Measurements from ENCODE around the gene SDK2. TPM values are rescaled to one million over a fixed set of nuclear protein-coding genes. Genes with fewer than 3 reads are reported as not detected.

The SDK2 gene
- total RNA-seq, 3 donors from 2014 or later (not counting 1 experiment from before 2014, with no cell fraction given), result 0.41 to 0.90 (median 0.49) TPM

DNA sequence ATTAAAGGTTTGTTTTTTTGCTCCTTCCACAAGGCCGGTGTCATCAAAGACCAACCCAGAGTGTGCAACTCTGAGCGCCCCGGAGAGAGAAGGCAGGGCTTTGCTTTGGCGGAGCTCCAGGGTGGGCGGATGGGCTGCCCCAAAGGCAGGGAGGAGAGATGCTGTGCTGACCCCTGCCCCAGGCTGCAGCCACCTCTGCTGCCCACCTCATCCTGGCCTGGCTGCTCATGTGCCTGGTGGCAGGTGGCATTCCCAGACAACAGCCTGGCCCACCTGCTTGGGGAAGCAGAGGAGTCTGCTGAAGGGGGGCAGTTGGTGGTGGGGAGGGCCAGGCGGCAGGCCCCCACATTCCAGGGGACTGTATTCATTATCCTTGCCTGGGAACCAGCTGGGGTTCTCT is 122.1 kb downstream of the SDK2 start:
- no peaks in the 10 kb centered on the region for H3K4me1 Mint-ChIP-seq
- no peak for DNase-seq
- H3K4me3 Mint-ChIP-seq, result no peak overlapping the region
- no peak for TF ChIP-seq CTCF (IDR thresholded peaks at IDR 0.05)
- Histone ChIP-seq H3K36me3 (ENCODE audit: control insufficient read depth, insufficient read depth, low read length) (no peaks in the 10 kb centered on the region), H3K27me3 (ENCODE audit: control insufficient read depth, insufficient read depth, low read length) (no peaks in the 10 kb centered on the region), H3K27ac (ENCODE audit: low read length) (no peak overlapping the region), H3K4me3 (ENCODE audit: low read length) (no peak overlapping the region), H3K9me3 (ENCODE audit: control insufficient read depth, insufficient read depth, low read length) (no peaks in the 10 kb centered on the region), H3K4me1 (ENCODE audit: control insufficient read depth, insufficient read depth, low read length) (no peaks in the 10 kb centered on the region)
- H3K27ac Mint-ChIP-seq, result no peak overlapping the region
- H3K27me3 Mint-ChIP-seq (ENCODE audit: low read depth in 2 of 2), result no peaks in the 10 kb centered on the region
- ATAC-seq, result no peak
- 97% methylated on average over 6 of the region's 6 CpGs for WGBS (ENCODE audit: insufficient coverage)
- no peaks in the 10 kb centered on the region for H3K9me3 Mint-ChIP-seq
- no peaks in the 10 kb centered on the region for H3K36me3 Mint-ChIP-seq
- intact Hi-C loops (cut with micrococcal nuclease), result no loop called here

- Histone ChIP-seq H3K9me3 (ENCODE audit: control insufficient read depth, insufficient read depth, low read length) (no peaks in the 10 kb centered on the region), H3K27ac (ENCODE audit: low read length) (no peak overlapping the region), H3K27me3 (ENCODE audit: control insufficient read depth, insufficient read depth, low read length) (no peaks in the 10 kb centered on the region), H3K36me3 (ENCODE audit: control insufficient read depth, insufficient read depth, low read length) (no peaks in the 10 kb centered on the region), H3K4me3 (ENCODE audit: low read length) (no peak overlapping the region), H3K4me1 (ENCODE audit: control insufficient read depth, insufficient read depth, low read length) (no peaks in the 10 kb centered on the region)
- no peaks in the 10 kb centered on the region for H3K36me3 Mint-ChIP-seq
- TF ChIP-seq CTCF (IDR thresholded peaks at IDR 0.05), result no peak
- ATAC-seq (no peak), DNase-seq (no peak)
- H3K4me3 Mint-ChIP-seq, result no peak overlapping the region
- H3K9me3 Mint-ChIP-seq, result no peaks in the 10 kb centered on the region
- H3K27me3 Mint-ChIP-seq (ENCODE audit: low read depth in 2 of 2), result no peaks in the 10 kb centered on the region
- H3K27ac Mint-ChIP-seq, result no peak overlapping the region
- intact Hi-C loops (cut with micrococcal nuclease), result no loop called here
- 86% methylated on average over 5 of the region's 5 CpGs for WGBS (ENCODE audit: insufficient coverage)
- H3K4me1 Mint-ChIP-seq, result no peaks in the 10 kb centered on the region
Measured at GRCh38 chr17:73521376-73521775, 122.9 kb downstream of the SDK2 start.

GRCh38 chr17:73520369-73520761 is 123.9 kb downstream of the SDK2 start:
- no peaks in the 10 kb centered on the region for H3K4me1 ChIP-seq (ENCODE audit: control insufficient read depth, insufficient read depth, low read length)
- no peak overlapping the region for H3K27ac ChIP-seq (ENCODE audit: low read length)
- TF ChIP-seq CTCF (IDR thresholded peaks at IDR 0.05), result no peak
- Mint-ChIP-seq H3K9me3 (no peaks in the 10 kb centered on the region), H3K36me3 (no peaks in the 10 kb centered on the region), H3K27ac (no peak overlapping the region), H3K27me3 (ENCODE audit: low read depth in 2 of 2) (no peaks in the 10 kb centered on the region), H3K4me3 (no peak overlapping the region), H3K4me1 (no peaks in the 10 kb centered on the region)
- WGBS (ENCODE audit: insufficient coverage), result 79% methylated on average over 6 of the region's 7 CpGs
- intact Hi-C loops (cut with micrococcal nuclease), result no loop called here
- H3K4me3 ChIP-seq (ENCODE audit: low read length), result no peak overlapping the region
- DNase-seq, result no peak
- H3K36me3 ChIP-seq (ENCODE audit: control insufficient read depth, insufficient read depth, low read length), result no peaks in the 10 kb centered on the region
- H3K9me3 ChIP-seq (ENCODE audit: control insufficient read depth, insufficient read depth, low read length), result no peaks in the 10 kb centered on the region
- ATAC-seq, result no peak
- no peaks in the 10 kb centered on the region for H3K27me3 ChIP-seq (ENCODE audit: control insufficient read depth, insufficient read depth, low read length)

GRCh38 chr17:73519714-73520368 is 124.4 kb downstream of the SDK2 start:
- Histone ChIP-seq H3K27ac (ENCODE audit: low read length) (no peak overlapping the region), H3K9me3 (ENCODE audit: control insufficient read depth, insufficient read depth, low read length) (no peaks in the 10 kb centered on the region), H3K27me3 (ENCODE audit: control insufficient read depth, insufficient read depth, low read length) (no peaks in the 10 kb centered on the region), H3K4me3 (ENCODE audit: low read length) (no peak overlapping the region), H3K4me1 (ENCODE audit: control insufficient read depth, insufficient read depth, low read length) (no peaks in the 10 kb centered on the region), H3K36me3 (ENCODE audit: control insufficient read depth, insufficient read depth, low read length) (no peaks in the 10 kb centered on the region)
- TF ChIP-seq CTCF (IDR thresholded peaks at IDR 0.05), result no peak
- Mint-ChIP-seq H3K27ac (no peak overlapping the region), H3K9me3 (no peaks in the 10 kb centered on the region), H3K27me3 (ENCODE audit: low read depth in 2 of 2) (no peaks in the 10 kb centered on the region), H3K4me3 (no peak overlapping the region), H3K36me3 (no peaks in the 10 kb centered on the region), H3K4me1 (no peaks in the 10 kb centered on the region)
- WGBS (ENCODE audit: insufficient coverage), result 89% methylated on average over 22 of the region's 22 CpGs
- DNase-seq, result no peak
- no peak for ATAC-seq
- intact Hi-C loops (cut with micrococcal nuclease), result no loop called here
